IgD-negative memory B cell (primary cell): Measurements from ENCODE around the gene UGT1A3. TPM values are rescaled to one million over a fixed set of nuclear protein-coding genes. Genes with fewer than 3 reads are reported as not detected.

Experiments
- H3K27ac Mint-ChIP-seq, 3 donors: one replicate each; pipeline ENCODE4 v1.8.0; 2020 to 2022; ENCODE audit warnings: mild to moderate bottlenecking in 3 of 3, mixed read lengths in 3 of 3, moderate library complexity in 1 of 3
- H3K27me3 Mint-ChIP-seq: one replicate; pipeline ENCODE4 v1.8.0; 2021; ENCODE audit warnings: mixed read lengths
- H3K36me3 Mint-ChIP-seq: one replicate; pipeline ENCODE4 v1.8.0; 2020; ENCODE audit warnings: mild to moderate bottlenecking, mixed read lengths
- H3K4me1 Mint-ChIP-seq, 3 donors: one replicate each; pipeline ENCODE4 v1.8.0; 2020 to 2022; ENCODE audit warnings: mixed read lengths in 3 of 3, mild to moderate bottlenecking in 1 of 3
- H3K4me3 Mint-ChIP-seq, 4 donors: one replicate each; pipeline ENCODE4 v1.8.0; 2020 to 2022; ENCODE audit warnings: mild to moderate bottlenecking in 4 of 4, mixed read lengths in 4 of 4, moderate library complexity in 3 of 4
- H3K9me3 Mint-ChIP-seq, 3 donors: one replicate each; pipeline ENCODE4 v1.8.0; 2020 to 2021; ENCODE audit warnings: mixed read lengths in 3 of 3, mild to moderate bottlenecking in 1 of 3
- polyA plus RNA-seq: library from polyadenylated mRNA; unstranded; fragments of 300-500 nt; fragmentation: Illumina TruSeq; gene quantifications from one replicate; pipeline ENCODE4 v1.2.3, GENCODE V29; 2021

Gene UGT1A3
- polyA plus RNA-seq, 1 donor from 2014 or later, result not detected

DNA sequence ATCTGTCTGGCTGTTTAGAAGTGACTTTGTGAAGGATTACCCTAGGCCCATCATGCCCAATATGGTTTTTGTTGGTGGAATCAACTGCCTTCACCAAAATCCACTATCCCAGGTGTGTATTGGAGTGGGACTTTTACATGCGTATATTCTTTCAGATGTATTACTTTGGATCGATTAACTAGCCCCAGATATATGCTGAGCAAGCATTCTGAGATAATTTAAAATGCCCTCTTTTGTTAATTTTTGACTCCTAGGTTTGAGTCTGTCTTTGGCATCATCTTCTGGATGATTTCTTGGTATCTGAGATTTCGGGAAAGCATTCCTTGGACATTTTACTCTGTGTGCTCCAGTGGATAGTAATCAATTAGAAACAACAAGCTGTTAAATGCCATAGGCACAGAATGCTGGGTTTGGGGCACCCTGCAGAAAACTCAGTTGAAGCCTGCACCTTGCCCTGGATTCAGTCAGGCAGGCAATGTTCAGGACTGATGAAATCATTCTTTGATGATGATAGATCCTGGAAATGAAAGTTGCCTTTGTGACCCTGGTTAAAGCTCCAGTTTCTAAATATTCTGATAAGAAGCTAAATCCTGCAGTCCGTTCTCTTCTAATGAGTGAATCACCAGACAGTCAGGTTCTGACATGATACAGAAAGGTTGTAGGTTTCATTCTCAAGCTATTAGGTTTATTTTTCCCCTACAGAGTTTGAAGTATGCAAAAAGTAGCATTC is 32.4 kb downstream of the UGT1A3 start:
- peaks cover 2% of the 10 kb centered on the region for H3K36me3 Mint-ChIP-seq
- no peaks in the 10 kb centered on the region for H3K4me1 Mint-ChIP-seq
- H3K27me3 Mint-ChIP-seq, result peaks cover 8% of the 10 kb centered on the region
- no peak overlapping the region for H3K27ac Mint-ChIP-seq
- no peak overlapping the region for H3K4me3 Mint-ChIP-seq
- H3K9me3 Mint-ChIP-seq, result no peaks in the 10 kb centered on the region

DNA sequence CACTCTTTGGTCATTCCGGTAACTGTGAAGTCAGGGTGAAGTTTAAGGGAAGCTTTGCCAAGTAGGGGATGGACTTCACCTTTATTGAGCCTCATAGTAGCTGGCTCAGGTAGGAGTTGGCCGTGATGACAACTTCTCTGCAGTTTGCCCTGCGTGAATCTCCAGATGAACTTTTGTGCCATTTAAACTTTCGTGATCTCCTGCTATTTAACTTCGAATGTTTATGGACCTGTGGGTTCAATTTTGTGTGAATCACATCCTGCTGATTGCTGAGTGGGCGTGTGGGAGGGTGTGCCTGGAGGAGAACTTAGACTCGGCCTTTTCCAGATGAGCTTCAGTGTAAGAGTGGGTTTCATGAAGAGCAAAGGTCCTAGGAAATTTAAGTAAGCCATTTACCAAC is 35.4 kb downstream of the UGT1A3 start:
- H3K9me3 Mint-ChIP-seq, result peaks cover 0 to 2% (median 0%) of the 10 kb centered on the region in 3 donors
- H3K4me3 Mint-ChIP-seq, result no peak overlapping the region
- H3K27ac Mint-ChIP-seq, result no peak overlapping the region
- peaks cover 13% of the 10 kb centered on the region for H3K27me3 Mint-ChIP-seq
- no peaks in the 10 kb centered on the region for H3K4me1 Mint-ChIP-seq
- H3K36me3 Mint-ChIP-seq, result no peaks in the 10 kb centered on the region

DNA sequence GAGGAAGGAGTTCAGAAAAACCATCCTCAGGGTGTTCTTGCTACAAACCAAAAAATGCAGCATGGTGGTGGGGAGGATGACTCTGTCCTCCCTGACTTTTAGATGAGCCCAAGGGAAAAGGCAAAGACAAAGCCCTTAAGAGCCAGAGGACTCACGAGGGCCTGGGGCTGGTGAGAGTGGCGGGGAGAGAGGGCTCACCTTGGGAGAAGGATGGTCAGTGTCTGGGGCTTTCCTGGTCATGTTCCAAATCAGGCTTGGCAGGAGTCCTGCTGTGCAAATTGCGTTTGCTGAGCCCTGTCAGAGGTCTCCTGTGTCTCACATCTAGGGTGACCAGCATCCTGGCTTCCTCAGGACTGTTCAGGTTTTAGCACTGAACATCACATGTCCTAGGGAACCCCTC is 35.9 kb downstream of the UGT1A3 start:
- Mint-ChIP-seq H3K9me3 (peaks cover 0 to 2% (median 0%) of the 10 kb centered on the region in 3 donors), H3K27ac (no peak overlapping the region), H3K4me1 (no peaks in the 10 kb centered on the region), H3K27me3 (peaks cover 13% of the 10 kb centered on the region), H3K36me3 (no peaks in the 10 kb centered on the region), H3K4me3 (no peak overlapping the region)

DNA sequence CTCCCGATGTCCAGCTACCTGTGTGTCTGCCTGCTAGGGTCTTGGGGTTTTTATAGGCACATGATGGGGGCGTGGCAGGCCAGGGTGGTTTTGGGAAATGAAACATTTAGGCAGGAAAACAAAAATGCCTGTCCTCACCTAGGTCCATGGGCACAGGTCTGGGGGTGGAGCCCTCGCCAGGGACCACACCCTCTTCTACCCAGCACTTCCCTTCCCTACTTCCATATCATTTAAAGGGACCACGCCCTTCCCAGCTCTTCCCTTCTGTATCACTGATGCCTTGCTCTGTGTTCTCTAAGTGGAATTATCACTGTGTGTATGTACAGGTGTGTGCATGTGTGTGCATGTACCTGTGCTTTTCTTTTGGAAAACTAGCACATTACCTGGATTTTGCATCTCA is 37.6 kb downstream of the UGT1A3 start:
- H3K4me3 Mint-ChIP-seq, result no peak overlapping the region
- no peak overlapping the region for H3K27ac Mint-ChIP-seq
- H3K27me3 Mint-ChIP-seq, result peaks cover 13% of the 10 kb centered on the region
- no peaks in the 10 kb centered on the region for H3K4me1 Mint-ChIP-seq
- H3K9me3 Mint-ChIP-seq, result peaks cover 0 to 2% (median 0%) of the 10 kb centered on the region in 3 donors
- H3K36me3 Mint-ChIP-seq, result no peaks in the 10 kb centered on the region

DNA sequence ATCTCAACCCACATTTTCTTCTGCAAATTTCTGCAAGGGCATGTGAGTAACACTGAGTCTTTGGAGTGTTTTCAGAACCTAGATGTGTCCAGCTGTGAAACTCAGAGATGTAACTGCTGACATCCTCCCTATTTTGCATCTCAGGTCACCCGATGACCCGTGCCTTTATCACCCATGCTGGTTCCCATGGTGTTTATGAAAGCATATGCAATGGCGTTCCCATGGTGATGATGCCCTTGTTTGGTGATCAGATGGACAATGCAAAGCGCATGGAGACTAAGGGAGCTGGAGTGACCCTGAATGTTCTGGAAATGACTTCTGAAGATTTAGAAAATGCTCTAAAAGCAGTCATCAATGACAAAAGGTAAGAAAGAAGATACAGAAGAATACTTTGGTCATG is 39.2 kb downstream of the UGT1A3 start:
- H3K4me3 Mint-ChIP-seq, result no peak overlapping the region
- peaks cover 13% of the 10 kb centered on the region for H3K27me3 Mint-ChIP-seq
- H3K9me3 Mint-ChIP-seq, result peaks cover 0 to 2% (median 2%) of the 10 kb centered on the region in 3 donors
- H3K4me1 Mint-ChIP-seq, result no peaks in the 10 kb centered on the region
- no peak overlapping the region for H3K27ac Mint-ChIP-seq
- no peaks in the 10 kb centered on the region for H3K36me3 Mint-ChIP-seq

DNA sequence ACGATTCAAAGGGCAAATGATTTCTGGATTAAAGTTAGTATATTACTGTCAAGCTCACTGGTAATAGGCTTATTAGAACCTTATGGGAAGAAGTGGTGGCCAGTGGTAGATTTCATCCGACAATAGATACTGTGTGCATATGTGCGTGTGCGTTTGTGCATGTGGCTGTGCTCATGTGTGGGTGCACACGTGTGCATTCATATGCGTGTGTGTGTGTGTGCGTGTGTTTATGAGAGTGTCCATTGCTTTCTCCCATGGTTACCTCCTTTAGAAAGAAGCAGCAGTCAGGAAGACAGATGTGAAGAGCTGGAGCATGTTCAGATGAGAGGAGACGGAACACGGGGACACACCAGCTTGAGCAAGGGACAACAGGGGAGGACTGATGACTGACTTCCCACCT is 40.4 kb downstream of the UGT1A3 start:
- Mint-ChIP-seq H3K9me3 (peaks cover 0 to 2% (median 2%) of the 10 kb centered on the region in 3 donors), H3K27ac (peak overlapping the region in 1 of 3 donors; percentile 72), H3K36me3 (no peaks in the 10 kb centered on the region), H3K4me3 (no peak overlapping the region), H3K27me3 (peaks cover 8% of the 10 kb centered on the region), H3K4me1 (no peaks in the 10 kb centered on the region)

DNA sequence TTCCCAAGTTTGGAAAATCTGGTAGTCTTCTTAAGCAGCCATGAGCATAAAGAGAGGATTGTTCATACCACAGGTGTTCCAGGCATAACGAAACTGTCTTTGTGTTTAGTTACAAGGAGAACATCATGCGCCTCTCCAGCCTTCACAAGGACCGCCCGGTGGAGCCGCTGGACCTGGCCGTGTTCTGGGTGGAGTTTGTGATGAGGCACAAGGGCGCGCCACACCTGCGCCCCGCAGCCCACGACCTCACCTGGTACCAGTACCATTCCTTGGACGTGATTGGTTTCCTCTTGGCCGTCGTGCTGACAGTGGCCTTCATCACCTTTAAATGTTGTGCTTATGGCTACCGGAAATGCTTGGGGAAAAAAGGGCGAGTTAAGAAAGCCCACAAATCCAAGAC is 43.3 kb downstream of the UGT1A3 start:
- H3K27me3 Mint-ChIP-seq, result peaks cover 4% of the 10 kb centered on the region
- H3K4me1 Mint-ChIP-seq, result no peaks in the 10 kb centered on the region

DNA sequence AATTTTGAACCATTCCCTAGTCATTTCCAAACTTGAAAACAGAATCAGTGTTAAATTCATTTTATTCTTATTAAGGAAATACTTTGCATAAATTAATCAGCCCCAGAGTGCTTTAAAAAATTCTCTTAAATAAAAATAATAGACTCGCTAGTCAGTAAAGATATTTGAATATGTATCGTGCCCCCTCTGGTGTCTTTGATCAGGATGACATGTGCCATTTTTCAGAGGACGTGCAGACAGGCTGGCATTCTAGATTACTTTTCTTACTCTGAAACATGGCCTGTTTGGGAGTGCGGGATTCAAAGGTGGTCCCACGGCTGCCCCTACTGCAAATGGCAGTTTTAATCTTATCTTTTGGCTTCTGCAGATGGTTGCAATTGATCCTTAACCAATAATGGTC is 43.7 kb downstream of the UGT1A3 start:
- H3K36me3 Mint-ChIP-seq, result peaks cover 2% of the 10 kb centered on the region
- H3K27ac Mint-ChIP-seq, result no peak overlapping the region
- H3K27me3 Mint-ChIP-seq, result peaks cover 7% of the 10 kb centered on the region
- H3K4me1 Mint-ChIP-seq, result no peaks in the 10 kb centered on the region
- H3K4me3 Mint-ChIP-seq, result no peak overlapping the region
- H3K9me3 Mint-ChIP-seq, result peaks cover 2 to 12% (median 8%) of the 10 kb centered on the region in 3 donors

More for the DNA sequence above, 43.3 kb downstream of the UGT1A3 start:
- peaks cover 2 to 9% (median 8%) of the 10 kb centered on the region in 3 donors for H3K9me3 Mint-ChIP-seq
- H3K27ac Mint-ChIP-seq, result no peak overlapping the region
- H3K4me3 Mint-ChIP-seq, result no peak overlapping the region
- H3K36me3 Mint-ChIP-seq, result peaks cover 2% of the 10 kb centered on the region

DNA sequence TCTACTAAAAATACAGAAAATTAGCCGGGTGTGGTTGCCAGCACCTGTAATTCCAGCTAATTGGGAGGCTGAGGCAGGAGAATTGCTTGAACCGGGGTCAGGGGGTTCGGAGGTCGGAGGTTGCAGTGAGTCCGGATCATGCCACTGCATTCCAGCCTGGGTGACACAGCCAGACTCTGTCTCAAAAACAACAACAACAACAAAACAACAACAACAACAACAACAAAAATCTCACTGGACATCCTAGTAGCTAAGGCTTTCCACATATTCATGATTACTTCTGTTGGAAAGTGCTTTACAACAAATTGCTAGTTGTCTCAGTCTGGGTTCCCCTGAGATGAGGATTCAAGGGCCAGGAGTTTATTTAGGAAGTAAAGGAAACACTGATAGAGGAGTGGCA is 45.0 kb downstream of the UGT1A3 start:
- H3K9me3 Mint-ChIP-seq, result peaks cover 2 to 12% (median 8%) of the 10 kb centered on the region in 3 donors
- no peaks in the 10 kb centered on the region for H3K4me1 Mint-ChIP-seq
- H3K4me3 Mint-ChIP-seq, result no peak overlapping the region
- H3K27me3 Mint-ChIP-seq, result peaks cover 10% of the 10 kb centered on the region
- H3K27ac Mint-ChIP-seq, result no peak overlapping the region
- peaks cover 2% of the 10 kb centered on the region for H3K36me3 Mint-ChIP-seq

DNA sequence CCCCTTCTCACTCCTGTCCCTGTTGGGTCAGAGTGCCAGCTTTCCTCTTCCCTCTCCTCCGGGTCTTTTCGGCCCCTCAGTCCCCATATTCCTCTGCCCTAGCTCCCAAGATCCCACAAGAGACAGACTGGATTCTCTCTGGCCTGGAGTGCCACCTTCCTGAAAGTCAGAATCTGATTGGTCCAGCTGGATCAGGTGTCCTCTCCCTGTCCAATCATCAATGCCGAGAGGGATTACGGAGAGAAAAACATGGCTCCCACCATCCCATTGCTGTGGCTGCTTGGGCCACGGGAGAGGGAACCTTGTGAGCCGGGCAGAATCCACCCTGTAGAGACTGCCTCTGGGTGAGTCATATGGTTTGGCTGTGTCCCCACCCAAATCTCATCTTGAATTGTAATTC is 46.6 kb downstream of the UGT1A3 start:
- Mint-ChIP-seq H3K4me3 (peak overlapping the region in 1 of 4 donors; percentile 17), H3K36me3 (peaks cover 2% of the 10 kb centered on the region), H3K27me3 (peaks cover 18% of the 10 kb centered on the region), H3K4me1 (no peaks in the 10 kb centered on the region), H3K27ac (no peak overlapping the region), H3K9me3 (peaks cover 2 to 12% (median 10%) of the 10 kb centered on the region in 3 donors)

DNA sequence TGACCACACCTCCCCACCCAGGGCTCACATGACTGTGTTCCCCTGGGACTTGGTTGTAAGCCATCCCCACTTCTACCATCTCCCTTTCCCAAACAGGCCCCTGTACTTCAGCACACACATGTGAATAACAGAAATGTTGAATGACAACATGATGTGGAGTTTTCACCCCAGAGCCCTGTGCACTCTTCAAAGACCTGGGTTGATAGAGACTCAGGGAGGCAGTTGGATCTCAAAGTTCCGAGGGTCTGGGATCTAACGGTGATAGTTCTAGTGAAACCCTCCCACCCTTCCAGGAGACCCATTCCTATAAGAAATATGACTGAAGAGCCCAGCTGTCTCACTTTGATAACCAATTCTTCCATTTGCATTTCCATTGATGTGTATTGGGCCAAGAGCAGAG is 49.2 kb downstream of the UGT1A3 start, which contains the start of gene MROH2A:
Gene MROH2A (plus strand): TSS at position 301 of the 400 bp plus-strand sequence. CDS start 1,029 bp downstream, outside the sequence.
- peaks cover 4% of the 10 kb centered on the region for H3K36me3 Mint-ChIP-seq
- H3K27me3 Mint-ChIP-seq, result peaks cover 20% of the 10 kb centered on the region
- peak within 1 kb of the TSS in 1 of 3 donors; percentile 14 for H3K27ac Mint-ChIP-seq

DNA sequence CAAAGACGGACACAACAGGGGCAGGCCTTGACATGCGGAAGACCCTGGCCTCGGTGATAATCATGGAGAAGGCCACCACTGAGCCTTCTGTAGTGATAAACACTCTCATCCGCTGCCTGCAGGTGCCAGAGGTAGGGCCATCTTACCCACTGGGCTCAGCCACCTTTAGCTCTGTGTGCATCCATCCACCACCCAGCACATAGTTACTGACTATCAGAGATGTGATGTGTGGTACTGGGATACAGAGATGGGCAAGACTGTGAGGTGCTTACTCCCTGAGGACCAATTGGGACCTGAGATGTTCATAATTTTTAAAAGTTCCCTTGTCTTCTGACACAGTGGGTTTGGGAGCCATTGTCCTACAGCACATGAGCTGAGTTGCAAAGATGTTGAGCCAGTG is 50.9 kb downstream of the UGT1A3 start:
- Mint-ChIP-seq H3K4me3 (no peak overlapping the region), H3K36me3 (peaks cover 4% of the 10 kb centered on the region), H3K27me3 (peaks cover 22% of the 10 kb centered on the region), H3K27ac (no peak overlapping the region), H3K4me1 (no peaks in the 10 kb centered on the region), H3K9me3 (peaks cover 7 to 12% (median 8%) of the 10 kb centered on the region in 3 donors)

More for the DNA sequence above, 49.2 kb downstream of the UGT1A3 start, which contains the start of gene MROH2A:
- H3K9me3 Mint-ChIP-seq, result peaks cover 7 to 12% (median 8%) of the 10 kb centered on the region in 3 donors
- H3K4me1 Mint-ChIP-seq, result no peaks in the 10 kb centered on the region
- no peak within 1 kb of the TSS for H3K4me3 Mint-ChIP-seq

DNA sequence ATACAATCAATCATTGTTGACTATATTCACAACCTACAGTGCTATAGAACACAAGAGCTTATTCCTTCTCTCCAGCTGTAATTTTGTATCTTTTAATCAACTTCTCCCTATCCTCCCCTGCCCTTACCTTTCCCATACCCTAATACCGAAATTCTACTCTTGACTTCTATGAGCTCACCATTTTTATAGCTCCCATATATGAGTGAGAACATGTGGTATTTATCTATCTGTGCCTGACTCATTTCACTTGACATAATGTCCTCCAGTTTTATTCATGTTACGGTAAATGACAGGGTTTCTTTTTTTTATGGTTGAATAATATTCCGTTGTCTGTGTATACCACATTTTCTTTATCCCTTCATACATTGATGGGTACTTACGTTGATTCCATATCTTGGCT is 51.9 kb downstream of the UGT1A3 start:
- no peak overlapping the region for H3K4me3 Mint-ChIP-seq
- no peaks in the 10 kb centered on the region for H3K4me1 Mint-ChIP-seq

DNA sequence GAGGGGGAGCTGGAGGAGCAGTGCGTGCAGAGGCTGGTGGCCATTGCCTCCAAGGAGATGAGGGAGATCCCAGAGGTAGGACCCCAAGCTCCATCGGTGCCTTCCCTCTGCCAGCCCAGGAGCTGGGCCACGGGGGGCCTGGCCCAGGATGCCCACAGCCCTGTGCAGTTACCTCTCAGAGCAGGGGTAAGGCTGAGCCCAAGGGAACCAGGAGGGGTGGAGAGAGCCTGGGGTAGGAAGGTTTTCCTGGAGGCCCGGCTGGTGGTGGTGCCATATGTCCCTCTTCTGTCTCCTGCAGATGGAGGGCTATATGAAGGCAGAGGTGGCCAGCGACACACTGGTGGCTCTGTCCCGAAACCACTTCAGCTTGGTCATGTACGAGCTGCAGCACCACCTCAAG is 60.7 kb downstream of the UGT1A3 start:
- H3K4me3 Mint-ChIP-seq, result no peak overlapping the region
- H3K9me3 Mint-ChIP-seq, result no peaks in the 10 kb centered on the region
- no peak overlapping the region for H3K27ac Mint-ChIP-seq
- no peaks in the 10 kb centered on the region for H3K4me1 Mint-ChIP-seq
- H3K36me3 Mint-ChIP-seq, result peaks cover 4% of the 10 kb centered on the region
- H3K27me3 Mint-ChIP-seq, result no peaks in the 10 kb centered on the region

More for the DNA sequence above, 51.9 kb downstream of the UGT1A3 start:
- peaks cover 20% of the 10 kb centered on the region for H3K27me3 Mint-ChIP-seq
- H3K9me3 Mint-ChIP-seq, result peaks cover 6 to 11% (median 7%) of the 10 kb centered on the region in 3 donors
- peaks cover 3% of the 10 kb centered on the region for H3K36me3 Mint-ChIP-seq
- no peak overlapping the region for H3K27ac Mint-ChIP-seq

DNA sequence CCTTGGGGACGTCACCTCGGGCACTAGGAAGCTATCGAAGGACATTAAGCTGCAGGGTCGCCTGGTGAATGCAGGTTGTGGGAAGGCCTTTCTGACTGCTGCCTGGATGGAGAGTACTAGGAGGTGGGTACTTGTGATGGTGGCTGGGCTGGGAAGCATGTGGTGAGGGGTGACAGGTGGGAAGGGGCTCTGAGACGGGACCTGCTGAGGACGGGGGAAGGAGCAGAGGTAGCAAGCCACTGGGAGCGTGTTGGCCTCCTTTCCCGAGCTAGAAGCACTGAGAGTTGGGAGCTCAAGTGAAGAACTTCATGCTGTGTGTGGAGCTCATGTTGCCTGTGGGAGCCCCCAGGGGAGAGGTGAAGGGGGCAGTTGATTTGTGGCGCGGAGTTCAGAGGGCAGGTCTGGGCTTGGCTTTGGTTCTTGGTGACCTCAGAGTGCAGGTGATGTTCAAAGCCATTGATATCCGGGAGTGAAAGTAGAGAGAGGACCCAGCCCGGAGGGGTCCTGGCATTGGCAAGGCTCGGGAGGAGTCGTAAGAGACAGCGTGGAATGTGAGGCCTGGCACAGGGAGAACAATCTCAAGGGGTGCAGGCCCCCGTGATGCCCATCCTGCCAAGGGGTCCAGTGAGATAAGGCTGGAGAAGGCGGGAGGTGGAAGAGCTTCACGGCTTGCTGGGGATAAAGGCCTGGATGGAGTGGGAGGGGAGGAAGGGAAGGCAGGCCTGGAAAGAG is 62.5 kb downstream of the UGT1A3 start:
- Mint-ChIP-seq H3K36me3 (no peaks in the 10 kb centered on the region), H3K4me1 (no peaks in the 10 kb centered on the region), H3K27ac (peak overlapping the region in 1 of 3 donors; percentile 65), H3K4me3 (no peak overlapping the region), H3K9me3 (no peaks in the 10 kb centered on the region), H3K27me3 (peaks cover 1% of the 10 kb centered on the region)
